ENCODE measurements around the gene NAA15.
"Not testable (repeated sequence)": the region's sequence is repeated elsewhere in the genome, so short reads cannot be mapped to it uniquely, and the experiment has no call there.

NAA15 gene

DNA sequence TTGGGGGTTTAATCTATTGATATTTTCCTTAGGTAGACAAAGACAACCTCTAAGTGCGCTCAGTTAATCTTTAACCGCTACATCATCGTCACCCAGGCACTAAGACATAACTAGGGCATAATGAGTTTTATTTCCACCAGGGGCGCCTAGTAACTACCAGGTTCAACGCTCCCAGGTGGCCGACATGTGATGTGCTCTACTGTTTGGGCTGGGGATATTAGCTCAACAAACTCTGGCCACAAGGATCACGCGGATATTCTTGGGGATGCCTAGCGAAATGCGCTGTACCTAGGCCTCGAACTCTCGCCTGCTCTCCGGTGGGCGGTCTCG is 151.7 kb downstream of the NAA15 start:
- no peak for DNase-seq

DNA sequence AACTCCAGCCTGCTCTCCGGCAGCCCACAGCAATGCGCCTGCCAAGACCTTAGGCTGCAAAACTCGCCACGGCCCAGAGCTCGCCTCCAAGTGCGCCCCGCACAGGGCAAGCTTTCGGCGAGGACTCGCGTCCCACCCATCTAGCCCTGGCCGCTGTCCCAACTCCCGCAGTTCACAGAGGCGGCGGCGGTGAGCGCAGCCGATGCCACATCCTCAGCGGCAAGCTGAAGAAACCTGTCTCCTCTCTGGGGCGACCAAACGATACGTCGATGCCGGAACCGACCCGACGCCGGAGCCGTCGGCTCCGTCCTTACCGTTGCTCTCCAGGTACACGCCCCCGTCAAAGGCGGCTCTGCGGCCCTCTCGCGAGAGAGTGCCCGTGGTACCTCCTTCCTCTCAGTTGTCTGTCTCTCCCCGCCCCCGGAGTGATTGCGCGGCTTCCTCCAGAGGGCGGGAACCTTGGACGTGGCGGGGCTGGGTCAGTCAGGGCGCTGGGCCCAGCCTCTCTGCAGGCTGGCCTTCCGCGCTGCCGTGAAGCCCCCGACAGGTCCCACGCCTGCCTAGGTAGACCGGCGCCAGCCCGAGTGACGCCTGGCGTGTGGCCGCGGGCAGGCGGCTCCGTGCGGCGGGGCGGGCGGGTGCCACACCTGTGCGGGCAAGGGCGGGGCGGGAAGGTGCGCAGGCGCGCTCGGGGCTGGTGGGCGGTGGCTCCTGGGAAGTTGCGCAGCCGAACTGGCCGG is 152.2 kb downstream of the NAA15 start:
- peak; percentile 98 for DNase-seq

DNA sequence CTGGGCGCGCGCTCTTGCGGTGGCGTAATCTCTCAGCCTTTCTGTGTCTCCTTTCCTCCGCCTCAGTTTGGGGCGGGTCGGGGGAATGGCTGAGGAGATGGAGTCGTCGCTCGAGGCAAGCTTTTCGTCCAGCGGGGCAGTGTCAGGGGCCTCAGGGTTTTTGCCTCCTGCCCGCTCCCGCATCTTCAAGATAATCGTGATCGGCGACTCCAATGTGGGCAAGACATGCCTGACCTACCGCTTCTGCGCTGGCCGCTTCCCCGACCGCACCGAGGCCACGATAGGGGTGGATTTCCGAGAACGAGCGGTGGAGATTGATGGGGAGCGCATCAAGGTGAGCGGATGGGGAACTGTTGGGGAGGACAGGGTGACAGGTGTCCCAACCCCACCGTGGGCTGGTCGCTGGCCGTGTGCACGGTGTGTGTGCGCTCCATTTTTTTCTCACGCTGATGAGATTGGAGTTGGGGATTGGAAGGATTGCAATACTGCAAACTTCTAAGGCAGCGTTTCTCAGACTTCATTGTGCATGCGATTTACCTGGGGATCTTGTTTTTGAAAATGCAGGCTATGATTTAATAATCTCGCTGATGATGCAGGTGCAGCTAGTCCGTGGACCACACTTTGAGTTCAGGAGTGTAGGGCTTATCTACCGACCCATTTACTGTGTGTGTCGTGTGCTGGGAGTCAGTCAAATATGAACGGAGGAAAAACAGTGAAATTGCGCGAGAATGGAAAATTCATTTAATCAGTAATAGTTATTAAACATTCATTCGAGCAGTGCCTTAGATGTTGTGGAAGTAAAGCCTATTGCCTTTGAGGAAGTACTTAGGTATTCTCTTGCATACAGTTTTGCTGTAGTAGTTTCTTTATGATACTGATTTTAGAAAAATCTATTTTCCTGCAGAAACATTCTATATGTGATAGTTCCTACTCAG is 153.1 kb downstream of the NAA15 start, which contains the start of gene RAB33B:
Gene RAB33B, plus strand, starts transcription at position 11 of the 935 bp plus-strand sequence. Its CDS starts 75 bp downstream, at position 86.
- DNase-seq = peak; percentile 91

DNA sequence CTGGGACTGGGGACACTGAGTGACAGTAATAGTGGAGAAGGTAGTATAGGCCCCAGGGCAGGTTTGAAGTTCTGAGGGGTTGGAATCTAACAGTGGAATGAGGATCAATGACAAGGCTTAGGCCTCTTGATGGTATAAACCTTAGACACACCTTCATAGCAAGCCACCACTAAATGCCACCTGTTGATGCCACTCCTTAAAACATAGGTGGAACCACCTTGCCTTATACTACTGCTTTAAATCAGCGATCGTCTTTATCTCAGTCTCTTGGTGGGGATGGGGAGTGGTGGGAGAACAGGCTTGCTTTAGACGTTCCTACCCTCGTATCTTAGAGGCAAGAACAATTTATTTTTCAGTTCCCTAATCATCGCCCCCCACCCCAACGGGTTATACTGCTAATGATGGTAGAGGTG is 153.8 kb downstream of the NAA15 start:
- no peak for DNase-seq

DNA sequence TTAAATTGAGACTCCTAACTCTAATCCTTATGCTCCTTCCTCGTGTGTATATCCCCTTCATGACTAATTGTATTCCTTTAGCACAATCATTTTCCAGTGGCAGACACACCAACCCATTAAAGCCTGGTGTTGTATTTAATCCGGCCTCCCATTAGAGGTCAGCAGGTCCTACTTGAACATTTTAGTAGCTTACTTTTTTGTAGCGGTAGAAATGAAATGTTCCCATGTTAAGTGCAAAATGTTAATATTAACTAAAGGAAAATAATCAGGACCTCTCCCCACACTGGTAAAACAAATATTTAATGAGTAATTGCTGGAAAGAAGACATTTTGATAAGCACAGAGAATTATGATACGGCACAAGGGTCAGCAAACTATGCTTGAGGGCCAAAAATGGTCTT is 156.0 kb downstream of the NAA15 start:
- DNase-seq = no peak

DNA sequence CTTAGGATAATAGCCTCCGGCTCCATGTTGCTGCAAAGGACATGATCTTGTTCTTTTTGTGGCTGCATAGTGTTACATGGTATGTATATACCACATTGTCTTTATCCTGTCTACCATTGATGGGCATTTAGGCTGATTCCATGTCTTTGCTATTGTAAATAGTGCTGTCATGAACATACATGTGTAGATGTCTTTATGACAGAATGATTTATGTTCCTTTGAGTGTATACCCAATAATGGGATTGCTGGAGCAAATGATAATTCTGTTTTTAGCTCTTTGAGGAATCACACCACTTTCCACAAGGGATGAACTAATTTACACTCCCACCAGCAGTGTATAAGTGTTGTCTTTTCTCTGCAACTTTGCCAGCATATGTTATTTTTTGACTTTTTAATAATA is 157.2 kb downstream of the NAA15 start:
- no peak for DNase-seq

DNA sequence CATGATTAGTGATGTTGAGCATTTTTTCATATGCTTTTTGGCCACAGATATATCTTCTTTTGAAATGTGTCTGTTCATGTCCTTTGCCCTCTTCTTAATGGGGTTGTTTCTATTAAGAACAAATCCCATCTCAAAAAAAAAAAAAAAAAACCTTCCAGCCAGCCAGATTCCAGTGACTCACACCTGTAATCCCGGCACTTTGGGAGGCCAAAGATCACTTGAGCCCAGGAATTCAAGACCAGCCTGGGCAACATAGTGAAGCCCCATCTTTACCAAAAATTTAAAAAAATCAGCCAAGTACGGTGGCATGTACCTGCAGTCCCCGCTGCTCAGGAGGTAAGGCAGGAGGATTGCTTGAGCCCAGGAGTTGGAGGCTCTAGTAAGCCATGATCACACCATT is 157.7 kb downstream of the NAA15 start:
- DNase-seq = no peak

DNA sequence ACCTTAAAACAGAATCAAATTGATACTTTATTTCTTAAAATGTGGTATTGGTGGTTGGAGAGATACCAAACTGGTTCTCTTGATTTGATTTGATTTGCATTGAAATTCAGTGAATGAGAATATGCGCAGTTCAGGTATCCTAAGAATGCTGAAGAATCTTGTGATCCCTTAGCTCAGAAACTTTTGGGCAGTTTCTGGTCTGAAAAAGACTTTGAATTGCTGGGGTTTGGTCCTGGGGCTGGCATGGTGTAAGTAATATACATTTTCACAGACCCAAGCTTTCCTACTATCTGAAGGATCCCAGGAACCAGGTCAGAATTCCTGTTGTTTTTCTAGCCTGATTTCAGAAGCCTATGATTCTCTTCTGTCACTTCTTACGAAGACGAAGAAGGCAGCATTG is 159.3 kb downstream of the NAA15 start:
- DNase-seq = no peak

DNA sequence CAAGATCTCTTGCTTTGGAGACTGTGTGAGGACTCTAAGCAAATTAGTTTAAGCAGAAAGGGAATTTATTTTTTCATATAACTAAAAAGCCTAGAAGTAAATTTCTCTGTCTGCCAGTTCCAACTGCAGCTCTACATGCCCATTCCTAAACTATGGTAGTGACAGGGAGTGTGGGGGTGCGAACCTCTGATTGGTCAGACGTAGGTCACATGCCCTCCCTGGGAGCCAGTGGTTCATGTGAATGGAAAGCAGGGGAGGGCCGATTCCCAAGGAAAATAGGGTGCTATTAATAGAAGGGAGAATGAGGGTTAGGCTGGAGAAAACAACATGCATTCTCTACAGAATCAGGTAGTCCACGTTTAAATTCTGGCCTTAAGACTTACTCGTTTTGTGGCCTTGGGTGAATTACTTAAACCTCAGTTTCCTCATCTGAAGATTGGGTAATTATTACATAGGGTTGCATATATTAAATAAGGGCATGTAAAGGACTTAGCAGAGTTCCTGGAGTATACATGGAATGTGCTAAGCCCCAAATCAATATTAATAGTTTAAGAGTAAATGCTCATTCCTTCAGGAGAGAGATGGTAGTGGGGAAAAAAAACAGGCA is 159.8 kb downstream of the NAA15 start:
- DNase-seq = no peak

DNA sequence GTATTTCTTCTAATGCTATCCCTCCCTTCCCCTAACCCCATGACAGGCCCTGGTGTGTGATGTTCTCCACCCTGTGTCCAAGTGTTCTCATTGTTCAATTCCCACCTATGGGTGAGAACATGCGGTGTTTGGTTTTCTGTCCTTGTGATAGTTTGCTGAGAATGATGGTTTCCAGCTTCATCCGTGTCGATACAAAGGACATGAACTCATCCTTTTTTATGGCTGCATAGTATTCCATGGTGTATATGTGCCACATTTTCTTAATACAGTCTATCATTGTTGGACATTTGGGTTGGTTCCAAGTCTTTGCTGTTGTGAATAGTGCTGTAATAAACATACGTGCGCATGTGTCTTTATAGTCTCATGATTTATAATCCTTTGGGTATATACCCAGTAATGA is 163.2 kb downstream of the NAA15 start:
- DNase-seq = not testable (repeated sequence)

DNA sequence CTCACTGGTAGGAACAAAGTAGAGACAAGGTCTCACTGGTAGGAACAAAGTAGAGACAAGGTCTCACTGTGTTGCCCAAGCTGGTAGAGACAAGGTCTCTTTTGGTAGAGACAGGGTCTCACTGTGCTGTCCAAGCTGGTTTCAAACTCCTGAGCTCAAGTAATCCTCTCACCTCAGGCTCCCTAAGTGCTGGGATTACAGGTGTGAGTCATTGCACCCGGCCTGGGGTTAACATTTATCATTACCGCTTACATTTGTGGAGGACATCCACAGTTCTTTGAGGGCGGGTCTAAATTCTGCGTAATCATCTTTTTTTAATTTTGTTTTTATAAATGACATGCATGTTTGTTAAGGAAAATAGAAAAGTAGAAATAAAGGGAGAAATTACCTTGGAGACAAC is 164.6 kb downstream of the NAA15 start:
- DNase-seq = no peak

DNA sequence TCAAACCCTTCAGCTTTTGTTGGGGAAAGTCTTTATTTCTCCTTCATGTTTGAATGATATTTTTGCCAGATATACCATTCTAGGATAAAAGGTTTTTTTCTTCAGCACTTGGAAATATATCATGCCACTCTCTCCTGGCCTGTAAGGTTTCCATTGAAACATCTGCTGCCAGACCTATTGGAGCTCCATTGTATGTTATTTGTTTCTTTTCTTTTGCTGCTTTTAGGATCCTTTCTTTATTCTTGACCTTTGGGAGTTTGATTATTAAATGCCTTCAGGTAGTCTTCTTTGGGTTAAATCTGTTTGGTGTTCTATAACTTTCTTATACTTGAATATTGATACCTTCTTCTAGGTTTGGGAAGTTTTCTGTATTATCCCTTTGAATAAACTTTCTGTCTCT is 167.5 kb downstream of the NAA15 start:
- not testable (repeated sequence) for DNase-seq

DNA sequence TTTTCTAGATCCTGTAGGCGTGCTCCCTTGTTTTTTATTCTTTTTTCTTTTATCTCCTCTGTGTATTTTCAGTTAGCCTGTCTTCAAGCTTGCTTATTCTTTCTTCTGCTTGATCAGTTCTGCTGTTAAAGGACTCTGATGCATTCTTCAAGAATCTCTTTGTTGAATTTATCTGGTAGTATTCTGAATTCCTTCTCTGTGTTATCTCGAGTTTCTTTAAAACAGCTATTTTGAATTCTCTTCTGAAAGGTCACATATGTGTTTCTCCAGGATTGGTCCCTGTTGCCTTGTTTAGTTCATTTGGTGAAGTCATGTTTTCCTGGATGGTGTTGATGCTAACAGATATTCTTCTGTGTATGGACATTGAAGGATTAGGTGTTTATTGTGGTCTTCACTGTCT is 167.9 kb downstream of the NAA15 start:
- DNase-seq = no peak
